ENCODE results near the gene IFI35.
"Not testable (repeated sequence)": the region's sequence is repeated elsewhere in the genome, so short reads cannot be mapped to it uniquely, and the experiment has no call there.

IFI35 gene

GRCh38 chr17:43006639-43007551 lies at the start of gene IFI35:
TSS of gene IFI35 (plus strand) at chr17:43006784. CDS start at chr17:43006948, 164 bp downstream.
- DNase-seq (ENCODE audit: low spot score): peak; percentile 93

- DNase-seq (ENCODE audit: low spot score): peak; percentile 96
Measured at GRCh38 chr17:42964161-42964932, 42.2 kb upstream of the IFI35 start, which contains the start of gene AARSD1. TSS of gene AARSD1 (minus strand) at chr17:42964454. CDS start at chr17:42964440, 14 bp downstream.

- DNase-seq (ENCODE audit: low spot score): no peak
Measured at GRCh38 chr17:42967925-42968324, 38.7 kb upstream of the IFI35 start.

GRCh38 chr17:42969001-42969581 lies 37.5 kb upstream of the IFI35 start:
- DNase-seq (ENCODE audit: low spot score): peak; percentile 66

GRCh38 chr17:42971589-42971988 lies 35.0 kb upstream of the IFI35 start:
- DNase-seq (ENCODE audit: low spot score): no peak

- not testable (repeated sequence) for DNase-seq (ENCODE audit: low spot score)
Measured at GRCh38 chr17:42973323-42973722, 33.3 kb upstream of the IFI35 start.

GRCh38 chr17:42975265-42975664 lies 31.3 kb upstream of the IFI35 start:
- no peak for DNase-seq (ENCODE audit: low spot score)

GRCh38 chr17:42975701-42976100 lies 30.9 kb upstream of the IFI35 start:
- DNase-seq (ENCODE audit: low spot score): not testable (repeated sequence)

- no peak for DNase-seq (ENCODE audit: low spot score)
Measured at GRCh38 chr17:42979511-42980273, 26.9 kb upstream of the IFI35 start, which contains the start of gene PTGES3L. TSS of gene PTGES3L (minus strand) at chr17:42980080. CDS start at chr17:42980053, 27 bp downstream.

GRCh38 chr17:42980274-42980765 lies 26.3 kb upstream of the IFI35 start, which contains the start of gene RUNDC1:
TSS of gene RUNDC1 (plus strand) at chr17:42980565. CDS start at chr17:42980577, 12 bp downstream.
- peak; percentile 92 for DNase-seq (ENCODE audit: low spot score)

GRCh38 chr17:42980766-42981397 lies 25.7 kb upstream of the IFI35 start:
- peak; percentile 74 for DNase-seq (ENCODE audit: low spot score)

GRCh38 chr17:42982266-42982665 lies 24.3 kb upstream of the IFI35 start:
- DNase-seq (ENCODE audit: low spot score): no peak

- peak; percentile 79 for DNase-seq (ENCODE audit: low spot score)
Measured at GRCh38 chr17:42985225-42985624, 21.4 kb upstream of the IFI35 start.

GRCh38 chr17:42989141-42989540 lies 17.4 kb upstream of the IFI35 start:
- no peak for DNase-seq (ENCODE audit: low spot score)

- DNase-seq (ENCODE audit: low spot score): no peak
Measured at GRCh38 chr17:42989726-42990652, 16.6 kb upstream of the IFI35 start.

GRCh38 chr17:42991471-42991870 lies 15.1 kb upstream of the IFI35 start:
- no peak for DNase-seq (ENCODE audit: low spot score)

GRCh38 chr17:42992872-42993271 lies 13.7 kb upstream of the IFI35 start:
- no peak for DNase-seq (ENCODE audit: low spot score)

- DNase-seq (ENCODE audit: low spot score): not testable (repeated sequence)
Measured at GRCh38 chr17:42993913-42994312, 12.7 kb upstream of the IFI35 start.

- DNase-seq (ENCODE audit: low spot score): no peak
Measured at GRCh38 chr17:42997390-42997983, 9.1 kb upstream of the IFI35 start.

Data from NAMALWA (cell line).